Panc1 (cell line): Measurements from ENCODE around the gene TRMT11. TPM values are rescaled to one million over a fixed set of nuclear protein-coding genes. Genes with fewer than 3 reads are reported as not detected.

Experiments used
- ATAC-seq: fragments of 200-7000 bp; cut with Tn5 transposase; 2 replicates; pipeline ENCODE4 v1.9.1; 2020; ENCODE audit warnings: mild to moderate bottlenecking, moderate library complexity
- BruUV-seq: library from RNA; stranded (reverse); fragments of 400-500 nt; replicated peaks from 2 replicates; lab custom pipeline; 2021; lab: Mats Ljungman, UMichigan
- CTCF ChIA-PET: fragments of 300-600 bp; sonication (Branson Sonifier 250); formaldehyde crosslinking; loops from one replicate; lab custom pipeline; 2022; ENCODE audit warnings: antibody characterized with exemption; lab: Charles Lee
- POLR2A ChIA-PET: fragments of 300-600 bp; sonication (Branson Sonifier 250); formaldehyde crosslinking; loops from one replicate; lab custom pipeline; 2022; ENCODE audit warnings: antibody characterized with exemption; lab: Charles Lee
- DNase-seq: peaks from one replicate; pipeline ENCODE4 v3.0.0-alpha.2; 2010; ENCODE audit warnings: low read depth, low spot score
- H3K27ac ChIP-seq: 2 replicates; pipeline ENCODE4 v1.5.1; 2011; ENCODE audit warnings: mild to moderate bottlenecking, low read length, inconsistent platforms
- H3K27me3 ChIP-seq: fragments of 200-500 bp; sonication (Bioruptor generic); 2 replicates; pipeline ENCODE4 v1.6.0; 2014; ENCODE audit warnings: low read length, inconsistent platforms; ENCODE audit not compliant: control insufficient read depth, insufficient read depth
- H3K36me3 ChIP-seq: fragments of 200-500 bp; sonication (Bioruptor generic); 2 replicates; pipeline ENCODE4 v1.5.1; 2014; ENCODE audit warnings: inconsistent platforms, mild to moderate bottlenecking, low read length, moderate library complexity; ENCODE audit not compliant: control insufficient read depth, insufficient read depth
- H3K4me1 ChIP-seq: 2 replicates; pipeline ENCODE4 v1.5.1; 2011; ENCODE audit warnings: inconsistent platforms, mild to moderate bottlenecking, low read length, moderate library complexity; ENCODE audit not compliant: control insufficient read depth, insufficient read depth
- H3K4me3 ChIP-seq, 2 experiments: 2 replicates each; pipeline ENCODE4 v1.5.1; 2011 to 2012; ENCODE audit warnings: low read depth in 2 of 2, low read length in 2 of 2, mild to moderate bottlenecking in 2 of 2, inconsistent platforms in 1 of 2, moderate library complexity in 1 of 2
- H3K9me3 ChIP-seq: fragments of 200-500 bp; sonication (Bioruptor generic); 2 replicates; pipeline ENCODE4 v1.5.1; 2014; ENCODE audit warnings: low read depth, mild to moderate bottlenecking, inconsistent platforms, low read length, moderate library complexity; ENCODE audit not compliant: control insufficient read depth, insufficient read depth
- POLR2AphosphoS5 ChIP-seq: IDR thresholded peaks from 2 replicates; pipeline ENCODE4 v1.6.1; 2012; ENCODE audit warnings: mild to moderate bottlenecking, low read depth, low read length, moderate library complexity
- REST ChIP-seq, 2 experiments: IDR thresholded peaks; 2 replicates each; pipeline ENCODE4 v1.6.1; 2011 to 2012; ENCODE audit warnings: low read depth in 2 of 2, control low read depth in 1 of 2, low read length in 1 of 2, mild to moderate bottlenecking in 1 of 2, moderate library complexity in 1 of 2; ENCODE audit not compliant: insufficient read depth in 1 of 2
- SIN3A ChIP-seq: IDR thresholded peaks from 2 replicates; pipeline ENCODE4 v1.6.1; 2012; ENCODE audit warnings: low read depth, mild to moderate bottlenecking, low read length, moderate library complexity, borderline replicate concordance; ENCODE audit not compliant: insufficient read depth
- TCF7L2 ChIP-seq: IDR thresholded peaks from 2 replicates; pipeline ENCODE4 v1.6.1; 2011; ENCODE audit warnings: mild to moderate bottlenecking, low read depth, low read length, inconsistent platforms
- in situ Hi-C: cut with HindIII; loops from 2 replicates; pipeline ENCODE4 v1.10.0; 2016; ENCODE audit warnings: low sequenced_read_pairs, low pct_unique_long_range_greater_than_20kb
- intact Hi-C: fragments of 100-400 bp; cut with micrococcal nuclease; formaldehyde crosslinking; loops from one replicate; pipeline ENCODE4 v1.10.0; 2022; ENCODE audit not compliant: unreplicated experiment
- total RNA-seq: library from RNA; stranded (reverse); gene quantifications from one replicate; pipeline ENCODE4 v1.2.1, GENCODE V29; 2021; ENCODE audit not compliant: unreplicated experiment
- TF ChIP-seq, protein P1 (sequence below): fragments of 450-650 bp; IDR thresholded peaks from 2 replicates; pipeline ENCODE4 v1.5.1; 2017; ENCODE audit warnings: mild to moderate bottlenecking

TRMT11 gene
- total RNA-seq, 1 experiment from 2014 or later: 34.3 TPM

DNA sequence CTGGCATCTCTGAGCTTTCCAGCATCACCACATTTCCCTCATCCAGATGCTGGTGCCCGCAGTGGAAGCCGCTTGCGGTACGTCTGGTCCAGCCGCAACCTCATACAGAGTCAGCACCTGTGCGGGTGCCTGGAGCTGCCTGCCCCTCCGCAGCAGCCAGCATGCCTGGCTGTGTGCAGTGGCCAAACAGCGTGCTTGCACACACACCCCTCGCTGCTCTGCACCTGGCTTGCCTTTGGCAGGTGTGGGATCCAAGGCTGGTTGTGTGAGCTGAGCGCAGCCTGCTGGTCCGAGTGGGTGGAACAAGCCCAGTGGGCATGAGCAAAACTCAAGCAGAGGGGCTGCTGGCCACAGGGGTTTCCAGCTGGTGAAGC is 32.9 kb upstream of the TRMT11 start:
- ChIA-PET POLR2A (no interaction called here), CTCF (interaction anchor here (0.7 to 2.9 kb wide), 4 partner anchors 162 to 623 kb away, joined by 3 to 12 read pairs (median 6); partner anchors contain the start of gene NCOA7)
- H3K27me3 ChIP-seq: no peaks in the 10 kb centered on the region
- ATAC-seq (no peak), DNase-seq (no peak)
- peaks cover 20% of the 10 kb centered on the region for H3K4me1 ChIP-seq
- no peak for TF ChIP-seq REST (IDR thresholded peaks at IDR 0.05; ENCODE audit: insufficient read depth in 1 of 2, low read depth in 2 of 2, low read length in 1 of 2)
- TF ChIP-seq POLR2AphosphoS5: no peak
- TF ChIP-seq, protein P1, sequence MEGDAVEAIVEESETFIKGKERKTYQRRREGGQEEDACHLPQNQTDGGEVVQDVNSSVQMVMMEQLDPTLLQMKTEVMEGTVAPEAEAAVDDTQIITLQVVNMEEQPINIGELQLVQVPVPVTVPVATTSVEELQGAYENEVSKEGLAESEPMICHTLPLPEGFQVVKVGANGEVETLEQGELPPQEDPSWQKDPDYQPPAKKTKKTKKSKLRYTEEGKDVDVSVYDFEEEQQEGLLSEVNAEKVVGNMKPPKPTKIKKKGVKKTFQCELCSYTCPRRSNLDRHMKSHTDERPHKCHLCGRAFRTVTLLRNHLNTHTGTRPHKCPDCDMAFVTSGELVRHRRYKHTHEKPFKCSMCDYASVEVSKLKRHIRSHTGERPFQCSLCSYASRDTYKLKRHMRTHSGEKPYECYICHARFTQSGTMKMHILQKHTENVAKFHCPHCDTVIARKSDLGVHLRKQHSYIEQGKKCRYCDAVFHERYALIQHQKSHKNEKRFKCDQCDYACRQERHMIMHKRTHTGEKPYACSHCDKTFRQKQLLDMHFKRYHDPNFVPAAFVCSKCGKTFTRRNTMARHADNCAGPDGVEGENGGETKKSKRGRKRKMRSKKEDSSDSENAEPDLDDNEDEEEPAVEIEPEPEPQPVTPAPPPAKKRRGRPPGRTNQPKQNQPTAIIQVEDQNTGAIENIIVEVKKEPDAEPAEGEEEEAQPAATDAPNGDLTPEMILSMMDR: peak; percentile 47; the same call in 1 of the 2 replicates
- no peak for TF ChIP-seq TCF7L2
- no peak for TF ChIP-seq SIN3A
- no peaks in the 10 kb centered on the region for H3K36me3 ChIP-seq
- no peaks in the 10 kb centered on the region for H3K9me3 ChIP-seq
- no TSS peak for BruUV-seq
- in situ Hi-C loops: no loop called here
- intact Hi-C loops: loop anchor here (2.0 kb wide), 1 partner anchor 95 kb away; no protein-coding TSS in a partner anchor
- no peak overlapping the region for H3K27ac ChIP-seq
- no peak overlapping the region for H3K4me3 ChIP-seq

DNA sequence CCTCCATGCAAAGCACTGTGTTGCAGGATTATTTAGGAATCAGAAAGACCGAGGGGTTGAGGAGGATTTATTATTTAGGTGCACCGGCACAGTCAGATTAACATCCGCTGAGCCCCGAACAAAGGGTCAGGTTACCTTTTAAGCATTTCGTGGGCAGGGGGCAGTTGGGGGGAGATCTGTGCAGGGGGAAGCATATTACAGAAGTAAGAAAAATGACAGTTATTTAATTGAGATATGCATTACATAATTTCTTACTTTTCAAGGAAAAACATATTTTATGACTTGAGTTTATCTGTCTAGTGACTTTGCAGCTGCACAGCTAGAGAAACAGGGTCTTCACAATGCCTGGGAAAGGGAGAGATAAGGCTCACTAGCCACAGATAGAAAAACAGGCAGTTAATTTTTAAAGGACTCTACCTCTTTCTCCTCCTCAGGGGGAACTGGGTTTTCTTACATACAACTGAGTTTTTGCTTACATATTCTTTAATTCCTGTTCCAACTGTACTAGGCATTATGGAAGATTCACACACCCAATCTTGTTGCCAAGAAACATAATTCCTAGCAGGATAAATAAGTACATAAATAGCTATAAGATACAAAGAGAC is 31.5 kb upstream of the TRMT11 start:
- BruUV-seq: no TSS peak
- DNase-seq: no peak
- ChIA-PET POLR2A (no interaction called here), CTCF (interaction anchor here (1.8 to 2.9 kb wide), 2 partner anchors 19 to 164 kb away, joined by 6 to 12 read pairs; partner anchors contain the start of gene NCOA7)
- H3K27me3 ChIP-seq: no peaks in the 10 kb centered on the region
- H3K27ac ChIP-seq: no peak overlapping the region
- in situ Hi-C loops (no loop called here), intact Hi-C loops (no loop called here)
- peaks cover 23% of the 10 kb centered on the region for H3K4me1 ChIP-seq
- no peak for ATAC-seq
- H3K9me3 ChIP-seq: no peaks in the 10 kb centered on the region
- no peaks in the 10 kb centered on the region for H3K36me3 ChIP-seq
- TF ChIP-seq TCF7L2: no peak
- TF ChIP-seq, protein P1: no peak
- no peak for TF ChIP-seq REST (IDR thresholded peaks at IDR 0.05; ENCODE audit: insufficient read depth in 1 of 2, low read depth in 2 of 2, low read length in 1 of 2)
- TF ChIP-seq SIN3A: no peak
- no peak for TF ChIP-seq POLR2AphosphoS5
- no peak overlapping the region for H3K4me3 ChIP-seq
